Measurements from ENCODE around the gene SLC38A9.
A peak's percentile ranks its signal among the peaks of the same experiment; 100 is the strongest.
"Not testable (repeated sequence)": the region's sequence is repeated elsewhere in the genome, so short reads cannot be mapped to it uniquely, and the experiment has no call there.

Gene SLC38A9, protein sequence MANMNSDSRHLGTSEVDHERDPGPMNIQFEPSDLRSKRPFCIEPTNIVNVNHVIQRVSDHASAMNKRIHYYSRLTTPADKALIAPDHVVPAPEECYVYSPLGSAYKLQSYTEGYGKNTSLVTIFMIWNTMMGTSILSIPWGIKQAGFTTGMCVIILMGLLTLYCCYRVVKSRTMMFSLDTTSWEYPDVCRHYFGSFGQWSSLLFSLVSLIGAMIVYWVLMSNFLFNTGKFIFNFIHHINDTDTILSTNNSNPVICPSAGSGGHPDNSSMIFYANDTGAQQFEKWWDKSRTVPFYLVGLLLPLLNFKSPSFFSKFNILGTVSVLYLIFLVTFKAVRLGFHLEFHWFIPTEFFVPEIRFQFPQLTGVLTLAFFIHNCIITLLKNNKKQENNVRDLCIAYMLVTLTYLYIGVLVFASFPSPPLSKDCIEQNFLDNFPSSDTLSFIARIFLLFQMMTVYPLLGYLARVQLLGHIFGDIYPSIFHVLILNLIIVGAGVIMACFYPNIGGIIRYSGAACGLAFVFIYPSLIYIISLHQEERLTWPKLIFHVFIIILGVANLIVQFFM

DNA sequence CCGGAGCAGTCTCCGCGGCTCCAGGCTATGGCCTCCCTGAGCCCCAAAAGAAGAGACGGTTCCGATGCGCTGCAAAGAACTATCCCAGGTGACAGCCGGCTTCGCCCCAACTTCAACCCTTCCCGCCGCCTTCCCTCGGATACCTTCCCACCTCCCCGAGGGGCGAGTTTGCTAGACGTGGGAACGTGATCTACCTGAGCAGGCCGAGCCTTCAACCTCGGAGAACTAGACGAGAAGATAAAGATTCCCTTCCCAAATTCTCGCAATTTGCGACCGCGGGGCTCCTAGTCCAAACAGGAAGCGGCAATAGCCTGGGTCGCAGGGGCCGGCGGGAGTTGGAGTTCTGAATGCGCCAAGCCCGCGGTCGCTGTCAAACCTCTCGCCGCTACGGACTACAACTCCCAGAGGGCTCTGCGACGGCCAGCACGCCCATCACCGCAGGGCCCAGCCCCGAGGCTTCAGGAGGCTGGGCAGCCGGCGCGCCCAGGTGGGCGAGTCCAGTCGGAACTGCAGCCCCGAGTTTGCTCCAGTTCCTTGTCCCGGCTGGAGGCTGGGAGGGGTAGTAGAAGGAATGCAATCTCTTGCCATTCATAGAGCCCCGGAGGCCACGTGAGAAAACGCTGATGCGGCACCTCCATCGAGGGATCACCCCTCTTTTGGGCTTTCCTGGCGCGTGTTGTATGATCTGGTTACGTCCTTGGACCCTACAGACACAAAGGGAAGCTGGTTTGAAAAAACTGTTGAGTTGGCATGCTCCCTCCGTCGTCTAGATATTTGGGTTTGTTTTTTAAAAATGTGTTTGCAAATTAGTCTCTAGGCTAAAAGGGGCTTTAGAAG, at the start of gene SLC38A9:
SLC38A9 (minus strand) TSS at position 302 of the 837 bp plus-strand sequence. CDS start 14,366 bp downstream, outside the sequence.
- peak; percentile 97 for FAIRE-seq
- DNase-seq (ENCODE audit: extremely low spot score, insufficient read length, low read depth): peak; percentile 81

DNA sequence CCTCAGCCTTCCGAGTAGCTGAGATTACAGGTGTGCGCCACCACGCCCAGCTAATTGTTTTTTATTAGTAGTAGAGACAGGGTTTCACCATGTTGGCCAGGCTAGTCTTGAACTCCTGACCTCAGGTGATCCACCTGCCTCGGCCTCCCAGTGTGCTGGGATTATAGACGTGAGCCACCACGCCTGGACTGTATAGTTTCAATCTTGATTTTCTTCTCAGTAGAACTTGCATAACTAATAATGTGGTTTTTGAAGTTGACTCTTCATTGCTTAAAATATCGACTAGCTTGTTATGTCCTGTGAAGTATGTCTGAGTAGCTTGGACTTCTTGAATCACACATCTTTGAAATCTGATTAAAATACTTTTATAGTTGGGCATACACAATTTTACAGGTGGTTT, 49.6 kb upstream of the SLC38A9 start:
- not testable (repeated sequence) for FAIRE-seq; DNase-seq (ENCODE audit: extremely low spot score, insufficient read length, low read depth)

DNA sequence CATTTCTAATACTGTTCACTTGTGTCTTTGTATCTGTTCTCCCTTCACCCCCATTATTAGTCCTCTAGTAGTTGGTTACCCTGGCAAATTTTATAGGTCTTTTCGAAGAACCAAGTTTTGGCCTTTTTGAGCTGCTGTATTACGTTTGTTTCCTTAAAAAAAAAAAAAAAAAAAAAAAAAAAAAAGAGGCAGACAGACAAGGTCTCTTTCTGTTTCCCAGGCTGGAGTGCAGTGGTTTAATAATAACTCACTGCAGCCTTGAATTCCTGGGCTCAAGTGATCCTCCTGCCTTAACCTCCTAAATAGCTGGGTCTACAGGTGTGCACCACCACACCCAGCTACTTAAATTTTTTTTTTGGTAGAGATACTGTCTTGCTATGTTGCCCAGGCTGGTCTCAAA, 46.6 kb upstream of the SLC38A9 start:
- no peak for FAIRE-seq
- no peak for DNase-seq (ENCODE audit: extremely low spot score, insufficient read length, low read depth)

DNA sequence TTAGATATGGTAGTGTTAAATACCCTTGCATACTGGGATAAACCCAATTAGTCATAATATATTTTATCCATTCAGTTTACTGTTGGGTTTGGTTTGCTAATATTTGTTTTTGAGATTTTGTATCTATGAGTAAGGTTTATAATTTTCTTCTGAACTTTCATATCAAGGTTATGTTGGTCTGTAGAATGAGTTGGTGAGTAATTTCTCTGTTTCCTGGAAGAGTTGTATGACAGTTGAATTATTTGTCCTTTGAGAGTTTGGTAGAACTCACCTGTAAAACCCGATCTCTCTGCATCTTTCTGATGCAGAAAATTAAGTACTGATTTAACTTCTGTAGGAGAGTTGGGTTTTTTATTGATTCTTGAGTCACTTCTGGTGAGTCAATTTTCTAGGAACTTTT, 46.1 kb upstream of the SLC38A9 start:
- no peak for FAIRE-seq
- no peak for DNase-seq (ENCODE audit: extremely low spot score, insufficient read length, low read depth)

DNA sequence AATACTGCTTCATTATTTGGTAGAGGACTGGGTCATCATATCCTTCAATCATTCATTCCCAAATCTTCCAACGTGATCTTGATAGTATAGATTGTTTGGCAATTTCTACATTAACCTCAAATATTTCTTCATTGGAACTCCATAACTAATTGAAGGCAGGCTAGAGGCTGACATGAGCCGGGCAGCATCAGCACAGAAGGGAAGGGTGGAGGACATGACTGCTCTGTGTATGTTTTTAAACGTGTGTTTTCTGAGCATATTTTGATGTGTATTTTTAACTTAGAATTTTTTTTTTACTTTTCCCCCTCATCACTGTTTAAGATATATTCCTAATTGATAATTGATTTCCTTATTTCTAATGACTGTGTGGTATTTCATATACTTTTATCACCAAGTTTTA, 38.4 kb upstream of the SLC38A9 start:
- FAIRE-seq: no peak
- DNase-seq (ENCODE audit: extremely low spot score, insufficient read length, low read depth): no peak

DNA sequence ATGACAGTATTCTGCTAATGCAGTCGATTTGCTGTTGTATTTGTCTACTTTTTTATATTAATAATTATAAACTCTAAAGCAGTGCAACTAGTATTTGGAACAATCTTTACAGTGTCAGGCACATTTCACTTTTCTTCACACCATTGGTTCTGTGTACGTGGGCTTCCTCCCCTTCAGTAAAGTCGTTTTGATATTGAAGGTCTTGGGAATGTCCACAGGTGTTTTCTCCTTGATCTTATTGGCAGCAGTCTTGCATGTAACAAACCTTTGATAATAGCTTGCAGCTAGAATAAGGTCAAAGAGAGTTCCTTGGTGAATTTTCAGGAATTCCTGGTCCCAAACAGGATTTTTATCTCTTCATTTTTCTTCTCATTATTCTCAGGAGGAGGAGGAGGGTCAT, 37.9 kb upstream of the SLC38A9 start:
- FAIRE-seq: no peak

DNA sequence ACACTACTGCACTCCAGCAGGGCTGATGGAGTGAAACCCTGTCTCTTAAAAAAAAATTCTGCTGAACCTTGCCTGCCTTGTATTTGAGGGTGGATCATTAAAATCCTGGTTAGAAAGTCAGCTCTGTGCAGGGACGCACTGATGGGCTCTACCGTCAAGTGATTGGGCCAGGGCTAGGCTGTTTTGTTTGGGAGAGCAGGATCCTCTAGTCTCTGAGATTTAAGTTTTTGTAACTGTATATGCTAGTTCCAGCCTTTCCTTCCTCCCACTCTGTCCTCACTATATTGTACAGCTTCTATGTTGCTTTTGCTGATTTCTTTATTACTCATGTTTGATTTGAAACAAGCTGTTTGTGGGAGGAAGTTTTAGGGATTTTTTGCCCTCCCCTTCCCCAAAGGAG, 37.3 kb upstream of the SLC38A9 start:
- no peak for DNase-seq (ENCODE audit: extremely low spot score, insufficient read length, low read depth)
- no peak for FAIRE-seq

More for the DNA sequence above, 37.9 kb upstream of the SLC38A9 start:
- DNase-seq (ENCODE audit: extremely low spot score, insufficient read length, low read depth): no peak

DNA sequence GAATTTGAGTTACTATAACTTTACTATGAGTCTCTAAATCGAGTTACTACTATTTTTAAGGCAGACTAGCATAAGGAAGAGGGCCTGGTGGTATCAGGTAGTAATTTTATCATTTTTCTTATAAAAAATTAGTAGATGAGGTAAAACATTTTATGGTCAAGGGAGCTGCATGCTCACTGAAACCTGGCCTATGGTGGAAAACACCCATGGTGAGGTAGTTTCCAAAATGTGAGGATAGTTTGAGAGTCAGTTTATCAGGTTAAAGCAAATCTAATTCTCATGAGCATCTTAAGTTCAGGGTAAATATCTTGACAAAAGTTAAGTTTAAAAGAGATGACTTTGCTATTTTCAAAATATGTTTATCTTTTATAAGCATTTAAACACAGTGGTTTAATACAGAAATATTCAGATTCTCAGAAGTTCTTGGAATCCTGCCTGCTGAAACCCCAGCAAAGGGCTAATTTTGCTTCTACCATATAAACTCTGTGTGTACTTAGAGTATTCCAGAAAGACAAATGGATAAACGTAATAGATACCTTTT, 35.7 kb upstream of the SLC38A9 start:
- DNase-seq (ENCODE audit: extremely low spot score, insufficient read length, low read depth): no peak
- no peak for FAIRE-seq

DNA sequence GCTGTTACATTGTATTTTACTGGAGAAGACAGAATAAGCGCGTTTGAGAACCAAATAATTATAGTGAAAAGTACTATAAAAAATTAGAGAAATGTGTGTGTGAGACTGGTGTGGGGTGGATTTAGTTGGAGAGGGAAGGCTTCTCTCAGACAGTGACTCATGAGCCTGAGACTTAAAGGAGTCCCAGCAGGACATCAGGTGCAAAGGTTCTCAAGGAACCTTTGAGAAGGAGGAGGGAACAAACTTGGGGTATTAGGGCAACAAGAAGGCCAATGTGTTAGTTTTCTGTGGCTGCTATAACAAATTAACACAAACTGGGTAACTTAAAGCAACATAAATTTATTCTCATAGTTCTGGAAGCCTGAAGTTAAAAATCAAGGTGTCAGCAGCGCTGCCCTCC, 30.7 kb upstream of the SLC38A9 start:
- no peak for DNase-seq (ENCODE audit: extremely low spot score, insufficient read length, low read depth)
- no peak for FAIRE-seq

DNA sequence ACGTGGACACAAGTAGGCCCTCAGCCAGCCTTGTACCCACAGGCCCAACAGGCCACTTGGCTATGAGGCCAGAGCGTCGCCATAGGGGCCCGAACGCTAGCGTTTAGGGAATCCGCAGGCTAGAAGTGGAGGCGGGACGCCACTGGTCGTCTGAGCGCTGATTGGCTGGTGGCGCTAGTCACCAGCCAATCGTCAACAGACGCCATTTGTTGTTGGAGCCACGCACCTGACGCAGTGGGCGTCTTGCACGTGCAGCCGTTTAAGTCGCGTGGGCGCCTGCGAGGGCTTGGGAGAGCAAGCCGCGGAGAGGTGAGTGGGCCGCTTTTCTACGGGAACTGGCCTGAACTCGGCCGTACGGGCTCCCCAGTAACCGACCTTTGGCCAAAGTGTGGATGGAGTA, 25.7 kb upstream of the SLC38A9 start, which contains the start of gene DDX4:
DDX4 (plus strand) TSS at position 269 of the 400 bp plus-strand sequence. CDS start 903 bp downstream, outside the sequence.
- DNase-seq (ENCODE audit: extremely low spot score, insufficient read length, low read depth) (no peak), FAIRE-seq (no peak)

DNA sequence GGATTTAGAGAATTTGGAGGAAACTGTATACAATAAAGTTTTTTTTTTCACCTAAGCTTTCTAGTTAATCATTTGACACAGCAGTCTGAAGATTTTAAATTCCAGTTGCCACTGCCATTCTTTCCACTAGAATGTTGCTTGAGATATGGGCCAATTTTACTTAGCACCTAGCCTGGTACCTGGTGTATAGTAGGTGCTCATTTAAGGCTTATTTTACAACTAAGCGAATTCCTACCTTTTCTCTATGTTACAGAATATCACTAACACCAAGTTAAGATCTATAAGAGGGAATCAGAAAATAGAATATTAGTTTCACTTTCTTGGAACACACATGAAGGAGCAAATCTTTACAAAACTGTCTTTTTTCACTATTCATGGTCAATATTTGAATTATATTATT, 22.5 kb upstream of the SLC38A9 start:
- no peak for FAIRE-seq
- no peak for DNase-seq (ENCODE audit: extremely low spot score, insufficient read length, low read depth)

DNA sequence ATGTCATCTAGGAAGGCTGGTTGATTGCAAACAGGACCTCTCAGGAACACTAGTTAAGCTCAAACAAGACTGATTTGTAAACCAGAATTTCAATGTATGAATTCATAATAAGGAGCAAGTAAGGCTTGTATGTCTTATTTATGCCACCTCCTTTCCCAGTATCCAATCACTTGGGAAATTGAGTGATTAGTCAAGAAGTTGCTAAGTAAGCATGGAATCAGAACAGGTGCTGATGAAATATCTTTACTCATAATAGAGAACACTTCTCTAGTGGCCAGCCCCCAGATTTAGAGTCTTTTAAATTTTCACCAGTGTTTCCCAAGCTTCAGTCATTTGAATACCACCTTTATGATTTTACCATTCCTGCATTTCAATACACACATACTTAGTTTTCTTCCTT, 20.5 kb upstream of the SLC38A9 start:
- no peak for FAIRE-seq
- DNase-seq (ENCODE audit: extremely low spot score, insufficient read length, low read depth): no peak

DNA sequence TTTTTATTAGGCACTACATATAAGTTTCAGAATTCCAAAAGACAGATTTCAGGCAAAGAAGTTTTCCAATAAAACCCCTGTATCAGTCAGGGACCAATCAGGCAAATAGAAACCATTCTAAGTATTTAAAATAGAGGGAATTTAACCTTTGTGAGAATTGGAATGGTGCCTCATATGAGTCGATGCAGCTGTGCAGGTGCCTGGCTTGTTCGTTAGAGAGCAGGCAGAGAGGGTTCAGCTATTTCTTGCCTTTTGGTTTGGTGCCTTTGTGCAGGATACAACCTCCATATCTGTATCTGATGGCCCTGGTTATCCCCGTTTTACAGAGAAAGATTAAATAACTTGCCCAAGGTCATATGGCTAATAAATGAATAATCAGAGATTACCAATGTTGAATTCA, 19.7 kb upstream of the SLC38A9 start:
- FAIRE-seq: no peak

DNA sequence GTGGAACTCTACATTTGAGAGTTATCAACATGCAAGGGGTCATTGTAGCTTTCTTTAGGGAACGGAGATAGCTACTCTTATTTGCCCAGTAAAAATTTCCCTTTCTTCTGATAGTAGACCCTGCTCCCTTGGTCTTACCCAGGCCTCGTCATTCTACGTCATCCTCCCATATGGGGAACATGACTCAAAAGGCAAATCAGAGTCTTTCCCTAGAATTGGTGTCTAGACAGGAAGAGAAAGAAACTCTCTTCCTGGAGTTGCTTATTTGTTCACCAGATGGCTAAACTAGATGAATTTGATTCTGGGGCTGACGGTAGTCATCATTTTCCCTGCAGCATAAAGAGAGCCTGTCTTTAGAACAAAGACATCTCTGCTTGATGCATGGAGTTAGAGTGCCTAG, 12.2 kb upstream of the SLC38A9 start:
- FAIRE-seq (no peak), DNase-seq (ENCODE audit: extremely low spot score, insufficient read length, low read depth) (no peak)

More for the DNA sequence above, 19.7 kb upstream of the SLC38A9 start:
- no peak for DNase-seq (ENCODE audit: extremely low spot score, insufficient read length, low read depth)

DNA sequence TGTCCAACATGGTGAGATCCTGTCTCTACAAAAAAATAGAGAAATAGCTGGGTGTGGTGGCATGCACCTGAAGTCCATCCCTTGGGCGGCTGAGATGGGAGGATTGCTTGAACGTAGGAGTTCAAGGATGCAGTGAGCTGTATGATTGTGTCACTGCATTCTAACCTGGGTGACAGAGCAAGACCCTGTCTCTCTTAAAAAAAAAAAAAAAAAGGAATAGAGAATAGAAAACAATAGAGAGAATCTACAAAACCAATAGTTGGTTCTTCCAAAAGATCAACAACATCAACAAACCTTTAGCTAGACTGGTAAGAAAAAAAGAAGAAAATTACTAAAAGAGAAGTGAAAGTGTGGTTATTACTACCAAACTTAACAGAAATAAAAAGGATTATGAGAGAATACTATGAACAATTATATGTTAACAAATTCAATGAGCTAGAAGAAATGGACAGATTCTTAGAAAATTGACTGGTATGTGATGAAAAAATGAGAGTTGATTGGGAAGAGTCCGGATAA, 8.1 kb upstream of the SLC38A9 start:
- no peak for FAIRE-seq
- no peak for DNase-seq (ENCODE audit: extremely low spot score, insufficient read length, low read depth)

DNA sequence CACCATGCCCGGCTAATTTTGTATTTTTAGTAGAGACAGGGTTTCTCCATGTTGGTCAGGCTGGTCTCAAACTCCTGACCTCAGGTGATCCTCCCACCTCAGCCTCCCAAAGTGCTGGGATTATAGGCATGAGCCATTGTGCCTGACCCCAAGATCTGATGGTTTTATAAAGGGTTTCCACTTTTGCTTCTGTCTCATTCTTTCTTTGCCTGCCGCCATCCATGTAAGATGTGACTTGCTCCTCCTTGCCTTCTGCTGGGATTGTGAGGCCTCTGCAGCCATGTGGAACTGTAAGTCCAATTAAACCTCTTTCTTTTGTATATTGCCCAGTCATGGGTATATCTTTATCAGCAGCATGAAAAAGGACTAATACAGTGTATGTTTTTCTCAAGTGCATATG, 6.9 kb upstream of the SLC38A9 start:
- FAIRE-seq; DNase-seq (ENCODE audit: extremely low spot score, insufficient read length, low read depth): not testable (repeated sequence)

DNA sequence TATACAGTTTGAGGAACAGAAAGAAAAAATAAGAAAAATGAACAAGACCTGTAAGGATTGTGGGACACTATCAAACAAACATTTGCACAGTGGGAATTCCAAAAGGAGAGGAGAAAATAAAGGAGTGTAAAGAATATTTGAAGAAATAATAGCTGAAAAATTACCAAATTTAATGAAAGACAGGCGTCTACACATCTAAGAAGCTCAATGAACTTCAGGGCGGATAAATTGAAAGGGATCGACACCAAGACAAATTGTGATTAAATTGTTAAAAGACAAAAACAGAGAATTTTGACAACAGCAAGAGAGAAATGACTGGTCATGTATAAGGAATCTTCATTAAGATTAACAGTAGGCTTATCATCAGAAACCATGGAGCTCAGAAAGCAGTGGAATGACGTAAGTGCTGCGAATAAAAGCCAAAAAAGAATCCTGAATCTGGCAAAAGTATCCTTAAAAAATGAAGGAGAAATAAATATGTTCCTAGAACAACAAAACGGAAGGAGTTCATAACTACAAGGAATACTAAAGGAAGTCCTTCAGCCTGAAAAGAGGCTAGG, 3.5 kb upstream of the SLC38A9 start:
- no peak for FAIRE-seq
- no peak for DNase-seq (ENCODE audit: extremely low spot score, insufficient read length, low read depth)

DNA sequence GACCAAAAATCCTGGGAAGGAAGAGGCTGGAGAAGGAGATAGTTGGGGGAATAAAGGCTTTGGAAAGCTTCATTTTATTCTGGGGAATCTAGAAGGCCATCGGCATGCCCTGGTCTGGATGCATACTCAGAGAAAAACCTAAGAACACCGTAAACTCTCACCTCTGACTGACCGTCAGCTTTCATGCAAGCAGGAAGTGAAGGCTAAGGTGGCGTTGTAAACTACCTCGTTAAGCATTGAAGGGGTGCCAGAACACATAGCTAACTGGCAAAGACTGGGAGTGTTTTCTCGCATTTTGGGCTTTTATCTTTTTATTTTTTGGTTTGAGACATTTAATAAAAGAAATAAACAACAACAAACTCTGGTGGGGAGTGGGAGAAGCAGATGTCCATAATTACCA, 2.6 kb upstream of the SLC38A9 start:
- FAIRE-seq (no peak), DNase-seq (ENCODE audit: extremely low spot score, insufficient read length, low read depth) (no peak)

DNA sequence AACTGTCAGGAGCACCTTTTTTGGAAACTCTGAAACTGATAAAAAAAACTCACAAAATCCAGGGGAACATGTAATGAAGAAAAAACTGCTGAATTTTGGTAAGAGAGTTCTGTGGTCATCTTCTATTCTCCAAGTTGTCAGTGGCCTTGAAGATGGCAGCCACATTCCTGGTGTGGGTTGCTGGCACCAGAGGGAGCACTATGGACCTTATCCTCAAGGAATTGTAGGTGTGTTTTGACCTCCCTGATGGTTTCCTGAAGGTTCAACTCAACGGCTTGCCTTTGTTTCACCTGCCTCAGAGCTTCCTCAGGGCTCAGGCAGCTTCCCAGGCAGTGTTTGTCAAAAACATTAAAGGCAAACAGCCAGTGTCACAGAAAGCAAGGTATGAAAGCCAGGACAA, 2.2 kb upstream of the SLC38A9 start:
- DNase-seq (ENCODE audit: extremely low spot score, insufficient read length, low read depth): no peak
- no peak for FAIRE-seq

DNA sequence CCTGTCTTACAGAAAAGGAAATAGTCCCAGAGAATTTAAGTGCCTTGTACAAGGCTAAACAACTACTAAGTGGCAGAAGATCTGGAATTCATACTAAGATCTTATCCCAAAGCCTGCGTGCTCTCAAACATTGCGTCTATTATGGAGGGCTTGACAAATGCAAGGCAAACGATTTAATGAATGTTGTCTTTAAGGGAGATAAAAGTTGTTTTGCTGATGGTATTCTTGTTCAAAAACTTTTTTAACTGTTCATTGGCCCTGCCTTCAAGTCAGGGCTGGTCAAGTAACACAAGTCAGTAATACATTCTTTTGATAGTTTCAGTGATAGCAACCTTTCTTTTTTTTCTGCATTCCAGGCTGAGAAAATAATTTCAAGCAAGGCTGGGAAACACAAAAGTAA, 1.7 kb upstream of the SLC38A9 start:
- no peak for DNase-seq (ENCODE audit: extremely low spot score, insufficient read length, low read depth)

More for the DNA sequence above, 1.7 kb upstream of the SLC38A9 start:
- FAIRE-seq: no peak
